Epithelial cell of proximal tubule (primary cell): ENCODE results near the gene SIRT7. TPM values are rescaled to one million over a fixed set of nuclear protein-coding genes. Genes with fewer than 3 reads are reported as not detected.

Experiments used
- DNase-seq: peaks from one replicate; pipeline ENCODE4 v3.0.0-alpha.2; 2011; ENCODE audit warnings: low read depth
- H3K4me3 ChIP-seq: 2 replicates; pipeline ENCODE4 v1.5.1; 2011; ENCODE audit warnings: low read depth, mild to moderate bottlenecking, low read length
- CTCF ChIP-seq: conservative IDR thresholded peaks from 2 replicates; pipeline ENCODE4 v1.5.1; 2012; ENCODE audit warnings: low read depth, mild to moderate bottlenecking, low read length
- total RNA-seq: library from RNA; depleted of rRNA; stranded (reverse); fragments of >200 nt; gene quantifications from 2 replicates; pipeline ENCODE4 v1.2.3, GENCODE V29; 2015

SIRT7 gene
- 28.5 and 38.1 TPM in 2 replicates for total RNA-seq

DNA sequence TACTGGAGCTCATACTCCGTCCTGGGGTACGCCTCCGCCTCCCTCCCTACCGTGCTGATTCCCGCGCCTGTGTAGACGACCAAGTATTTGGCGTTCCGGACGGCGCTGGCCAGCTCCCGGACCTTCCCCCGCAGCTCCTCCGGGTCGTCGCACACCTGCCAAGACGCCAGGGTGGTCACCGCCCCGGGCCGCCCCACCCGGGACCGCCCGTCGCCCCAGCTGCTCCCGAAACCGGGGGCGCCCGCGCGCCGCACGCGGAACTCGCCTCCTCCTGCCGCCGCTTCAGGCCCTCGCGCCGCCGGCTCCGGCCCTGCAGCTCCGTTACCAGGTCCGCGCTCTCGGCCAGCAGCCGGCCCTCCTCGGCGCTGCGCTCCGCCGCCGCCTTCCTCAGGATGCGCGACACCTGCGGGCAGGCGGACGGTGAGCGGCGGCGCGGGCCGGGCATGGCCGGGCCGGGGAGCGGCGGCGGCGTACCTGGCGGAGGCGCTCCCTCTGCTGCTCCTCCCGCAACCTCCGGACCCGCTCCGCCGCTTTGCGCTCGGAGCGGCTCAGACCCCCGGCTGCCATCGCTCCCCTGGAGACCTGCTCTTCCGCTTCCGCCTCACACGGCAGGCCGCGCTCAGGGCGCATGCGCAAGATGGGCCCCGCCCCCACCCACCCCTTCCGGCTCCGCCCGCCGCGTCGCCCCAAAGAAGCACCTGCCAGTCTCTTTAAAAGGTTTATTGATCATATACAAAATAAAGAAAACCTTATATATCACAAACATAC is at the start of gene SIRT7:
SIRT7 (minus strand) TSS at position 612 of the 768 bp plus-strand sequence; CDS start at position 567, 45 bp downstream.
- DNase-seq = no peak
- peak within 1 kb of the TSS; percentile 79 for H3K4me3 ChIP-seq
- no peak for TF ChIP-seq CTCF

GRCh38 chr17:81967244-81967532 is 49.2 kb upstream of the SIRT7 start:
- no peak overlapping the region for H3K4me3 ChIP-seq
- DNase-seq = no peak
- TF ChIP-seq CTCF = no peak

DNA sequence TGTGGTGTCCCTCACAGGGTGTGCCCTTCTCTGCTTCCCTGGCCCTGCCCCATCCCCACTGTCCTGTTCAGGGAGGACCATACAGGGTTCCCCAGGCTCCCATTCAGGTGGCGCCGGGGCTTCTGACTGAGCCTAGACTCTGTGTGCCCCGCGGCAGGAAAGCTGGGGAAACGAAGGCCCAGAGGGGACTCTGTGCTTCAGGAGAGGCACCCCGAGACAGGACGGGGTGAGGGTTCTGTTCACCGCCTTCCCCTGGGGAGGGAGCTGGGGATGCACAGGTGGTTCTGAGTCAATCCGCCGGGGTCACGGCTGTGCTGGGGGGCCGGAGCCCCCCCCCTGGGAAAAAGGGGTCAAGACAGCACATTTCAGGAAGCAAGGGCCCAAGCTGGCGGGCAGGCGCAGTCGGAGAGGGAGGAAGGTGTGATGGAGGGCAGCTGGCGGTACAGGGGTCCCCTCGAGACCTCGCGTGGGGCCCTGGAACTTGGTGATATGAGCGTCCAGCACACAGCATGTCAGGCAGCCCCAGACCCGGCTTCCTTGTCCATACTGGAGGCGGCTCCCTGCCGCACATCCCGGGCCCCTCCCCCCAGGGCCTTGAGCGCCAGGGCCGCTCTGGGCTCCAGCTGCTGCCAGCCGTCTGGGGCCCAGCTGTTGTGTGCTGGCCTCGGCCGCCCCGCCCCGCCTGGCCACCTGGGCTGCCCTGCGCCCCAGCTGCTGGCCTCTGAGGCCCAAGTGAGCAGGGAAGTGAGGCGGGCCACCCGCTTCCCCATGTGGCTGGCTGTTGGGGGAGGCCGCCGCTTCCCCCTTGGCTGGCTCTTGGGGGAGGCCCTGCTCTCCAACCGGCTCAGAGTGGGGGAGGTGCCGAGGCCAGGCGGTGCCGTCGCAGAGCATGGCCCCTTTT is 48.6 kb upstream of the SIRT7 start:
- no peak overlapping the region for H3K4me3 ChIP-seq
- TF ChIP-seq CTCF = no peak
- no peak for DNase-seq

DNA sequence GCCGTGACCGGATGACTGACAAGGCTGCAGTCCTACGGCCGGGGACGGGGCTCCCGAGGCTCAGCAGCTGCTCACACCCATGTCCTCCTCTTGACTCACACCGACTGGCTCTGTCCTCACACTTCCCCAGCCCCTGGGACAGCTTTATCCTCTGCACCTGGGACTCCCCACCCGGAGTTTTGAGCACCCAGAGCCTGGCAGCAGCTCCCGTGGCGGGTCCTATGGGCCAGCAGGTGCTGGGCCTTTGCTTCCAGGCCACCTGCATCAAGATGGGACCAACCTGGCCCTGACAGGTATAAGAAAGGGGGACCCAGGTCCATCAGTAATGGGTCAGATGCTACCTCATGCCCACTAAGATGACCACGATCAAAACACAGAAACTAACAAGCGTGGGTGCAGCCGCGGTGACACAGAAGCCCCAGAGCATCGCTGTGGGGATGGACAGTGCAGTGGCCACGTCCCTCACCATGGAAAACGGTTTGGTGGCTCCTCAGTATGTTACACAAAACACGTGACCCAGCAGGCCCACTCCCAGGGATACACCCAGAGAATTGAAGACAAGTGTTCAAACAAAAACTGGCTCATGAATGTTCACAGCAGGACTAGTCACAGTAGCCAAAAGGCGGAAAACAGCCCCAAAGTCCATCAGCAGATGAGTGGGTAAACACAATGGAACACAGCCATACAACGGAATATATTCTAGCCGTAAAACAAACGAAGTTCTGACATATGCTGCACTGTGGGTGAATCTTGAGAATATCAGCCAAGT is 46.3 kb upstream of the SIRT7 start:
- no peak for TF ChIP-seq CTCF
- no peak for DNase-seq
- no peak overlapping the region for H3K4me3 ChIP-seq

DNA sequence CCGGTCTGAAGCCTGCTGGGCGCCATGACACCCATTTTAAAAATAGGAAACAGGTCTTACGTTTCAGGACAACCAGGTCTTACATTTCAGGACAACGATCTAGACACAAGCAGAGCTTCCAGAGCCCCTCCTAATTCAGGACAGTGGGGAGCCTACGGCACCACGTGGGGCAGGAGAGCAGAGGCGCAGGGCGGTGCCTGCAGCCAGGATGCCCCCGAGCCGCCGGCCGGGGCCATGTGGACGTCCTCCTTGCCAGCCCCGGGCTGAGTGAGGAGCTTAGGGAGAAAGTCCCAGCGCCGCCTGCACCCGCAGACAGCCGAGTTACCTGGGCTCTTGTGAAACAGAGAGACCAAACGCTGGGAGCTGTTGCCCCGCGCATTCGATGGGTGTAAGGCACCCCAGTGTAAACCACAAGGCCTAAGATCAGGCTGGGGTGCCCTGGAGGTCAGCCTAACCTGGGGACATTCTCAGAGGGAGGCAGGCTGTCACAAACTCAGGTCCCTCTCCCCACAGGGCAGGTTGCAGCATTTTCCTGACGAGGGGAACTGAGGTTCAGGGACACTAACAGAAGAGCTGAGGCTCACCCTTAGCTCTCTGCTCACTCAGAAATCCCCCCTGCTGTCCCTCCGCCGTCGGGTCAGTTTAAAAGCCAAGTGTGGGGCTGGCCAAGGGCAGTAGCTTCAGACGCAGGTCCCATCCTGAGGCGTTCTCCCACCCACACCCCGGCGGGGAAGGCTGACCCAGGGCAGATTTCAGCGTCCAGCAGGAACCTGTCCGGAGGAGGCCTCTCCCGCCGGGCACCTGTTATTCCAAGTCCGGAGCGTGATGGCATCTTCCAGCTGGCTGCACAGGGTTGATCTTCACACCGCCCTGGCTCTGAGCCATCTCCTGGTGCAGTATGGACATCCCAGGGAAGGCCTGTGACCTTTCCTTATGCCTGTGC is 44.8 kb upstream of the SIRT7 start:
- TF ChIP-seq CTCF = no peak
- no peak for DNase-seq
- no peak overlapping the region for H3K4me3 ChIP-seq
